A549 (cell line): ENCODE data around the gene ELOVL5. TPM values are rescaled to one million over a fixed set of nuclear protein-coding genes. Genes with fewer than 3 reads are reported as not detected.

Experiments used
- ATAC-seq, 2 experiments: fragments of 200-7000 bp in 1 of 2; fragments of >200 bp in 1 of 2; cut with Nextera tagmentation in 1 of 2; cut with Tn5 transposase in 1 of 2; 3 replicates each; pipeline versions ENCODE4 v1.8.0 to v1.9.1; 2018 to 2020; ENCODE audit warnings: mild to moderate bottlenecking in 1 of 2, moderate library complexity in 1 of 2
- CTCF ChIA-PET: fragments of 300-600 bp; sonication (Branson Sonifier 250); formaldehyde crosslinking; extraction: SDS; loops from one replicate; lab custom pipeline; 2021; ENCODE audit warnings: antibody characterized with exemption, inconsistent platforms; lab: Yijun Ruan, JAX
- POLR2A ChIA-PET: fragments of 350-600 bp; formaldehyde crosslinking; extraction: SDS; loops from one replicate; lab custom pipeline; 2021; ENCODE audit warnings: antibody characterized with exemption, inconsistent platforms; lab: Yijun Ruan, JAX
- DNase-seq, 2 experiments: peaks; one replicate each; pipeline versions ENCODE4 v3.0.0 to v3.0.0-alpha.2; 2011 to 2016; ENCODE audit warnings: low read depth in 1 of 2, low spot score in 1 of 2
- FAIRE-seq: peaks from 2 replicates; lab custom pipeline; 2011; peaks lifted over from hg19 to GRCh38; lab: Jason Lieb, UNC
- H3K27ac ChIP-seq, 2 experiments: fragments of >200 bp; sonication (Bioruptor Twin); formaldehyde crosslinking; 3 replicates each; pipeline ENCODE4 v1.5.1; 2016 to 2017
- H3K4me1 ChIP-seq: fragments of >200 bp; sonication (Bioruptor Twin); formaldehyde crosslinking; 3 replicates; pipeline ENCODE4 v1.6.1; 2016
- H3K4me2 ChIP-seq: fragments of >200 bp; sonication (Bioruptor Twin); formaldehyde crosslinking; 3 replicates; pipeline ENCODE4 v1.6.1; 2016
- H3K4me3 ChIP-seq: fragments of >200 bp; sonication (Bioruptor Twin); formaldehyde crosslinking; 3 replicates; pipeline ENCODE4 v1.5.1; 2016
- H3K9me3 ChIP-seq: fragments of >200 bp; sonication (Bioruptor Twin); formaldehyde crosslinking; 3 replicates; pipeline ENCODE4 v1.6.1; 2016
- ATOH8 ChIP-seq: fragments of 250-450 bp; sonication (Bioruptor Pico); IDR thresholded peaks from 2 replicates; pipeline ENCODE4 v1.5.0; 2020; ENCODE audit warnings: low read depth, mild to moderate bottlenecking, moderate library complexity
- BCL3 ChIP-seq: fragments of >200 bp; sonication (Bioruptor Twin); formaldehyde crosslinking; IDR thresholded peaks from 3 replicates; pipeline ENCODE4 v1.6.1; 2016
- CBX8 ChIP-seq: fragments of 200-600 bp; sonication (generic); IDR thresholded peaks from 2 replicates; pipeline ENCODE4 v1.6.1; 2016
- CEBPB ChIP-seq, 2 experiments: fragments of >200 bp in 1 of 2; sonication (Bioruptor Twin) in 1 of 2; formaldehyde crosslinking in 1 of 2; IDR thresholded peaks; 2 replicates each; pipeline ENCODE4 v1.6.1; 2012 to 2016
- CTCF ChIP-seq: fragments of >200 bp; sonication (Bioruptor Twin); formaldehyde crosslinking; IDR thresholded peaks from 3 replicates; pipeline ENCODE4 v1.5.1; 2016
- EHMT2 ChIP-seq: fragments of 200-600 bp; sonication (generic); IDR thresholded peaks from 2 replicates; pipeline ENCODE4 v1.6.1; 2016; ENCODE audit warnings: antibody characterized with exemption, low read depth, mild to moderate bottlenecking, moderate library complexity
- ELK1 ChIP-seq: fragments of 150-350 bp; IDR thresholded peaks from 2 replicates; pipeline ENCODE4 v1.6.1; 2014; ENCODE audit warnings: low read depth, mild to moderate bottlenecking, low read length
- EP300 ChIP-seq, 2 experiments: fragments of >200 bp; sonication (Bioruptor Twin); formaldehyde crosslinking; IDR thresholded peaks; 2 replicates in 1 of 2; 3 replicates in 1 of 2; pipeline ENCODE4 v1.6.1; 2016 to 2017
- GATA3 ChIP-seq: IDR thresholded peaks from 2 replicates; pipeline ENCODE4 v1.6.1; 2012; ENCODE audit warnings: borderline replicate concordance
- HDAC2 ChIP-seq: fragments of 200-600 bp; sonication (generic); IDR thresholded peaks from 2 replicates; pipeline ENCODE4 v1.6.1; 2016
- HEYL ChIP-seq: fragments of 250-450 bp; sonication (Bioruptor Pico); IDR thresholded peaks from 2 replicates; pipeline ENCODE4 v1.8.0; 2021; ENCODE audit warnings: mild to moderate bottlenecking, moderate library complexity
- HOXA7 ChIP-seq: fragments of 250-450 bp; sonication (Bioruptor Pico); IDR thresholded peaks from 2 replicates; pipeline ENCODE4 v1.5.0; 2020; ENCODE audit warnings: mild to moderate bottlenecking, moderate library complexity
- HOXB13 ChIP-seq: fragments of 250-450 bp; sonication (Bioruptor Pico); IDR thresholded peaks from 2 replicates; pipeline ENCODE4 v1.5.0; 2020; ENCODE audit warnings: low read depth, mild to moderate bottlenecking, moderate library complexity
- HOXB5 ChIP-seq: fragments of 250-450 bp; sonication (Bioruptor Pico); IDR thresholded peaks from 2 replicates; pipeline ENCODE4 v1.5.0; 2020; ENCODE audit warnings: mild to moderate bottlenecking, moderate library complexity
- JUNB ChIP-seq: fragments of >200 bp; sonication (Bioruptor Twin); formaldehyde crosslinking; IDR thresholded peaks from 2 replicates; pipeline ENCODE4 v1.6.1; 2016
- KDM5A ChIP-seq: fragments of 200-600 bp; sonication (generic); IDR thresholded peaks from 2 replicates; pipeline ENCODE4 v1.6.1; 2016; ENCODE audit warnings: antibody characterized with exemption, mild to moderate bottlenecking
- MAFK ChIP-seq: fragments of 450-650 bp; IDR thresholded peaks from 2 replicates; pipeline ENCODE4 v1.6.1; 2014; ENCODE audit not compliant: partially characterized antibody
- MAZ ChIP-seq: fragments of 150-350 bp; IDR thresholded peaks from 2 replicates; pipeline ENCODE4 v1.6.1; 2014; ENCODE audit warnings: antibody characterized with exemption, low read depth, low read length, borderline replicate concordance
- MYC ChIP-seq: IDR thresholded peaks from 2 replicates; pipeline ENCODE4 v1.6.1; 2012; ENCODE audit warnings: mild to moderate bottlenecking, inconsistent platforms, low read length, improper control_type of control experiment, borderline replicate concordance
- NFE2L2 ChIP-seq: fragments of 150-350 bp; conservative IDR thresholded peaks from 2 replicates; pipeline ENCODE4 v1.6.1; 2014; ENCODE audit warnings: low read length
- NPAS2 ChIP-seq: fragments of 250-450 bp; sonication (Bioruptor Pico); IDR thresholded peaks from 2 replicates; pipeline ENCODE4 v1.8.0; 2022; ENCODE audit warnings: mild to moderate bottlenecking, moderate library complexity, borderline replicate concordance
- PHF8 ChIP-seq: fragments of 200-600 bp; sonication (generic); IDR thresholded peaks from 2 replicates; pipeline ENCODE4 v1.6.1; 2016; ENCODE audit warnings: low read depth, mild to moderate bottlenecking, antibody characterized with exemption, moderate library complexity, borderline replicate concordance
- POLR2A ChIP-seq: IDR thresholded peaks from 2 replicates; pipeline ENCODE4 v1.6.1; 2012; ENCODE audit warnings: mild to moderate bottlenecking, low read length
- POLR2AphosphoS2 ChIP-seq: conservative IDR thresholded peaks from 2 replicates; pipeline ENCODE4 v1.6.1; 2012; ENCODE audit warnings: low read length, improper control_type of control experiment, inconsistent platforms
- RAD21 ChIP-seq, 2 experiments: fragments of >200 bp in 1 of 2; sonication (Bioruptor Twin) in 1 of 2; formaldehyde crosslinking in 1 of 2; IDR thresholded peaks in 1 of 2; conservative IDR thresholded peaks in 1 of 2; 2 replicates in 1 of 2; 3 replicates in 1 of 2; pipeline ENCODE4 v1.6.1; 2012 to 2018; ENCODE audit warnings: inconsistent platforms in 1 of 2
- REST ChIP-seq: fragments of 200-600 bp; sonication (generic); IDR thresholded peaks from 2 replicates; pipeline ENCODE4 v1.6.1; 2016; ENCODE audit warnings: antibody characterized with exemption, mild to moderate bottlenecking, moderate library complexity
- SMC3 ChIP-seq: fragments of >200 bp; sonication (Bioruptor Twin); formaldehyde crosslinking; IDR thresholded peaks from 3 replicates; pipeline ENCODE4 v1.6.1; 2018; ENCODE audit warnings: inconsistent platforms
- SREBF2 ChIP-seq: fragments of 450-650 bp; IDR thresholded peaks from 2 replicates; pipeline ENCODE4 v1.6.1; 2014; ENCODE audit warnings: mild to moderate bottlenecking, moderate library complexity
- TFCP2L1 ChIP-seq: fragments of 250-450 bp; sonication (Bioruptor Pico); IDR thresholded peaks from 2 replicates; pipeline ENCODE4 v1.5.0; 2021; ENCODE audit warnings: mild to moderate bottlenecking
- TP53 ChIP-seq: fragments of 250-450 bp; sonication (Bioruptor Pico); IDR thresholded peaks from 2 replicates; pipeline ENCODE4 v1.5.0; 2021; ENCODE audit warnings: mild to moderate bottlenecking, moderate library complexity
- WGBS: methylation state at CpG from one replicate; pipeline ENCODE4 v1.1.6; 2017; ENCODE audit errors: missing lambda C conversion rate; 5-methylcytosine and 5-hydroxymethylcytosine counted together
- polyA plus RNA-seq, 4 experiments: library from polyadenylated mRNA; depleted of rRNA in 3 of 4; stranded (reverse); fragments of >200 nt; fragmentation: RNase III in 1 of 4; extraction: RNeasy Plus Mini Kit Qiagen cat#74134 plus additional on column Dnase treatment in 1 of 4; gene quantifications; 2 replicates in 3 of 4; 3 replicates in 1 of 4; pipeline ENCODE4 v1.2.3, GENCODE V29; 2011 to 2017

ELOVL5 gene
- polyA plus RNA-seq, 2 of the 4 experiments (the other 2 are of a cell fraction), result 90.9 to 95.4 TPM

GRCh38 chr6:53359095-53359842 lies 10.5 kb upstream of the ELOVL5 start (continued):
- TF ChIP-seq EP300 (IDR thresholded peaks at IDR 0.05), result peak in 1 of 2 experiments; percentile 37; a peak in 1 of 5 replicates
- TF ChIP-seq CEBPB (IDR thresholded peaks at IDR 0.05), result peak in 1 of 2 experiments; percentile 9; a peak in 1 of 4 replicates
- no peak; the same call in 1 of the 2 replicates for TF ChIP-seq GATA3
- TF ChIP-seq SMC3, result no peak
- 0 out of 2 replicates have a peak, but pooled peaks have one; percentile 58 for TF ChIP-seq ATOH8 (CRISPR knock-in tag)
- TF ChIP-seq ELK1, result no peak
- no peak for TF ChIP-seq HDAC2
- TF ChIP-seq TFCP2L1 (CRISPR knock-in tag), result peak; percentile 24; the same call in 1 of the 2 replicates
- no peak for TF ChIP-seq NFE2L2
- peak; percentile 20; the same call in 1 of the 2 replicates for TF ChIP-seq PHF8
- no peak for TF ChIP-seq NPAS2
- no peak; the same call in 1 of the 2 replicates for TF ChIP-seq MYC
- TF ChIP-seq MAZ, result no peak
- no peak for TF ChIP-seq RAD21 (conservative IDR thresholded peaks at IDR 0.05 in 1 of 2, IDR thresholded peaks at IDR 0.05 in 1 of 2)
- no peak for TF ChIP-seq JUNB
- no peak for TF ChIP-seq CBX8
- TF ChIP-seq POLR2A, result peak; percentile 58
- no peak for TF ChIP-seq KDM5A
- TF ChIP-seq HOXB13, result peak; percentile 77; the same call in 1 of the 2 replicates
- TF ChIP-seq TP53 (CRISPR knock-in tag), result no peak
- TF ChIP-seq SREBF2, result peak; percentile 16; the same call in 1 of the 2 replicates
- TF ChIP-seq, all 56 proteins: peak for 14

GRCh38 chr6:53358440-53359094 lies 9.8 kb upstream of the ELOVL5 start:
- Histone ChIP-seq H3K9me3 (no peaks in the 10 kb centered on the region), H3K4me3 (peak overlapping the region; percentile 44), H3K4me2 (peak overlapping the region; percentile 76), H3K4me1 (peaks cover 39% of the 10 kb centered on the region), H3K27ac (peak overlapping the region; percentile 95 to 98)
- CTCF ChIA-PET, result interaction anchor here (1.6 kb wide), 1 partner anchor 187 kb away, joined by 8 read pairs; no protein-coding TSS in a partner anchor
- WGBS, result 58% methylated on average over 16 of the region's 17 CpGs
- FAIRE-seq (no peak), ATAC-seq (no peak), DNase-seq (no peak)
- POLR2A ChIA-PET, result interaction anchor here (1.1 to 1.4 kb wide), 4 partner anchors 10 to 189 kb away, joined by 4 to 21 read pairs (median 8); partner anchors contain the start of gene ELOVL5
- TF ChIP-seq MAFK (no peak), EHMT2 (no peak), HEYL (CRISPR knock-in tag) (no peak), HOXA7 (CRISPR knock-in tag) (no peak), BCL3 (no peak), HOXB5 (CRISPR knock-in tag) (no peak), POLR2AphosphoS2 (no peak), REST (no peak), CBX8 (no peak), CTCF (no peak)
